Stimulated activated CD8-positive, alpha-beta memory T cell treated with anti-CD3 and anti-CD28 coated beads, Interleukin-2, amount 100 ng/mL, for 48 hours (primary cell): ENCODE data around the gene MAGED4B.
"Not testable (repeated sequence)": the region's sequence is repeated elsewhere in the genome, so short reads cannot be mapped to it uniquely, and the experiment has no call there.

ENCODE experiments used
- DNase-seq, 2 donors: peaks; one replicate each; pipeline ENCODE4 v3.0.0-alpha.2; 2020; ENCODE audit warnings: low read depth in 2 of 2

MAGED4B gene

DNA sequence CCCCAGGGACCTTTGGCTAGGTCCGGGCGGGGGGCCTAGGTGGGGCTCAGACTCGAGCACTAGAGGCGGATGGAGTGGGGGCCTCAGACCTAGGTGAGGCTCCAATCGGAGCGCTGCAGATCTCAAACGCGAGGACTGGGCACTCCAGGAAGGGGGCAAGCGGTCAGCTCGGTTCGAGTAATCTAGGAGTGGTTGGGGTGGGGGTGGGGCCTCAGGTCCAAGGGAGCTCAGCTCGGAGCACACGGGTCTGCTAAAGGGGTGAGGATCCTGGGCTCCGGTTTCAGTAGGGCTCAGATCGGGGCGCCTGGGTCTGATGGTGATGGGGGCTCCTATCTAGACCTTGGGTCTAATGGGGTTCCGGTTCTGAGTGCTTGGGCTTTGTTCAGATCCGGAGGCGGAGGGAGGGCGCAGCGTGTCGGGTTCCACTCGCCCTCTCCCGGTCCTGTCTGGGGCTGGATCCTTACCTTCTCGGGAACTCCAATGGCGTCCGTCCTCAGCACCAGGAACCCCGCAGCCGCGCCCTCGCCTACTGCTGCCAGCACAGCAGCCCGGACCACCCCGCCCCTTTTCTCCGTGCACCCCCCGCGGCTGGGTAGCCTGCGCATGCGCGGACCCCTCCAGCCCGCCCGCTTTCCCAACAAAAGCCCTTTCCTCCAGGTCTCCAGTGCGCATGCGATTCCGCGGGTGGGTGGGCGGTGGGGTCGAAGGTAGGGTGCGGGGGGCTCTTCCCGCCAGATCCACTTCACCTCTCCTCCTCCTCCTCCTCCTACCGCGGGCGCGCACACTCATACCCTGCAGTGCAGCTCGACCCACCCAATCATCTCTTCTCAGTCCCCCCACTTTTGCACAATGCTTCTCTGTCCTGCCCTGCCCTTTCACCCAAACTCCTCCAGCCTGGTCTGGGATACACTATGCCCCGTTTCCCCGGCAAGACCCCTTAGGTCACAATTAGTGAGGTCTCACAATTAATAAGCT lies at the start of gene MAGED4B:
Gene MAGED4B (minus strand): TSS at position 518 of the 975 bp plus-strand sequence. CDS start 1,011 bp downstream, outside the sequence.
- not testable (repeated sequence) for DNase-seq

DNA sequence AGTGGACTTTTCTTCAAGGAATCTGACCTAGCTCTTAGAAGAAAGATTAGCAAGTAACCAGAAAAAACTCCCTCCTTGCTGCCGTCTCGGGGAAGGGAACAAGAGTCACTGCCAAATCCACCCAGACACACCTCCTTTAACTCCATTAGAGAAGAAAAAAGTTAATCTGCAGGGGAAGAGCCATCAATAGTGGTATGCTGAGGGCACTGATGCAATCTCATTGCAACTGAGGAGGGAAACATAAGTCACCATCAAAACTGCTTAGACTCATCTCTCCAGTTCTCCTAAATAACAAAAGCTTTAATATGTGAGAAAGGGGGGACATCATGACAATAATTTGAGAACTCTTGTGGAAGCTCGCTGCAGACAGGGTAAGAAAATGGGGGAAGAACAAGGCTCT lies 49.3 kb upstream of the MAGED4B start:
- no peak for DNase-seq

DNA sequence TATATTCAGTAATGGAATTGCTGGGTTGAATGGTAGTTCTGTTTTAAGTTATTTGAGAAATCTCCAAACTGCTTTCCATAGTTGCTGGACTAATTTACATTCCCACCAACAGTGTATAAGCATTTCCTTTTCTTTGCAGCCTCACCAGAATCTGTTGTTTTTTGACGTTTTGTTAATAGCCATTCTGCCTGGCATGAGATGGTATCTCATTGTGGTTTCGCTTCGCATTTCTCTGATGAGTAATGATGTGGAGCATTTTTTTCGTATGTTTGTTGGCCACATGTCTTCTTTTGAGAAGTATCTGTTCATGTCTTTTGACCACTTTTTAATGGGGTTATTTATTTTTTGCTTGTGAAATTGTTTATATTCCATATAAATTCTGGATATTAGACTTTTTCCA lies 13.6 kb upstream of the MAGED4B start:
- no peak for DNase-seq

GRCh38 chrX:52078131-52078530 lies 9.1 kb upstream of the MAGED4B start:
- DNase-seq: no peak

- not testable (repeated sequence) for DNase-seq
These were observed 26.7 kb downstream of the MAGED4B start for GRCh38 chrX:52042288-52042687.

GRCh38 chrX:52034211-52034610 lies 34.8 kb downstream of the MAGED4B start:
- no peak for DNase-seq

DNA sequence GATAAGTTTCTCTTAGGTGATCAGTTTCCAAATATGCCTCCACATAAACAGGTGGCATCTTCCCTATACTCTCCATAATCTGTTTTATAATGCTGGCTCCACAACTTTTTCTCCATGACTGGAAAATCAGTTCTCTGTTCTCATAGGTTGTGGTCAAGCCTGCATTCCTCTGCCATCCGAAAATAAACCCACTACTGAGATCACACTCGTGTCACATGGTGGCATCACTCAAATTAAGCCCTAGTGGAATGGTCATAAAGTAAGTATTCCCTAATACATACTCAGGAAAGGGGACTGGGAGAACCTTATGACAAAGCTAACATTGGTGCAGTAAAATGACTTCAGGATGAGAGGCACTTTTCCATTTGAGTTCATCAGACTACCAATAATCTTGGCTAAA lies 37.6 kb downstream of the MAGED4B start:
- DNase-seq: no peak

- DNase-seq: no peak
These were observed 53.2 kb downstream of the MAGED4B start for GRCh38 chrX:52015794-52016193.
